Keratinocyte (primary cell): ENCODE data around the gene MKRN2. TPM values are rescaled to one million over a fixed set of nuclear protein-coding genes. Genes with fewer than 3 reads are reported as not detected.
A peak's percentile ranks its signal among the peaks of the same experiment; 100 is the strongest.

Source experiments
- DNase-seq: peaks from one replicate; pipeline ENCODE4 v3.0.0-alpha.2; 2011; ENCODE audit warnings: low read depth, missing footprints, low spot score
- FAIRE-seq: peaks from 2 replicates; lab custom pipeline; 2011; peaks lifted over from hg19 to GRCh38; lab: Jason Lieb, UNC
- H2AFZ ChIP-seq: 2 replicates; pipeline ENCODE4 v1.6.0; 2012; ENCODE audit warnings: low read length, control low read depth, inconsistent platforms; ENCODE audit not compliant: control insufficient read depth
- H3K27ac ChIP-seq: 2 replicates; pipeline ENCODE4 v1.5.1; 2011; ENCODE audit warnings: low read length; ENCODE audit not compliant: control insufficient read depth, insufficient read depth
- H3K27me3 ChIP-seq: 3 replicates; pipeline ENCODE4 v1.6.0; 2011; ENCODE audit warnings: low read length; ENCODE audit not compliant: control insufficient read depth, insufficient read depth; ENCODE audit errors: extremely low read depth
- H3K36me3 ChIP-seq, 2 experiments: 2 replicates in 1 of 2; 3 replicates in 1 of 2; pipeline ENCODE4 v1.5.1; 2011; ENCODE audit warnings: low read length in 2 of 2, mild to moderate bottlenecking in 1 of 2; ENCODE audit not compliant: control insufficient read depth in 2 of 2, insufficient read depth in 2 of 2; ENCODE audit errors: extremely low read depth in 1 of 2
- H3K4me1 ChIP-seq: 3 replicates; pipeline ENCODE4 v1.5.1; 2011; ENCODE audit warnings: low read length; ENCODE audit not compliant: control insufficient read depth, insufficient read depth; ENCODE audit errors: extremely low read depth
- H3K4me2 ChIP-seq: 3 replicates; pipeline ENCODE4 v1.6.0; 2011; ENCODE audit warnings: low read depth, low read length; ENCODE audit not compliant: control insufficient read depth, insufficient read depth; ENCODE audit errors: extremely low read depth
- H3K4me3 ChIP-seq, 3 experiments: fragments of 200-600 bp in 1 of 3; sonication (generic) in 1 of 3; 2 replicates in 2 of 3; 3 replicates in 1 of 3; pipeline ENCODE4 v1.5.1; 2011 to 2016; ENCODE audit warnings: low read length in 3 of 3, mild to moderate bottlenecking in 3 of 3, control low read depth in 2 of 3, inconsistent platforms in 1 of 3, low read depth in 1 of 3, mixed read lengths in 1 of 3, mixed run types in 1 of 3, moderate library complexity in 1 of 3; ENCODE audit not compliant: control insufficient read depth in 2 of 3, insufficient read depth in 2 of 3; ENCODE audit errors: extremely low read depth in 1 of 3
- H3K79me2 ChIP-seq: 2 replicates; pipeline ENCODE4 v1.6.0; 2012; ENCODE audit warnings: low read length; ENCODE audit not compliant: control insufficient read depth, insufficient read depth
- H3K9ac ChIP-seq: 3 replicates; pipeline ENCODE4 v1.6.0; 2011; ENCODE audit warnings: low read length; ENCODE audit not compliant: control insufficient read depth, insufficient read depth; ENCODE audit errors: extremely low read depth
- H3K9me1 ChIP-seq: 3 replicates; pipeline ENCODE4 v1.6.0; 2011; ENCODE audit warnings: low read length; ENCODE audit not compliant: control insufficient read depth, insufficient read depth; ENCODE audit errors: extremely low read depth
- H3K9me3 ChIP-seq: 2 replicates; pipeline ENCODE4 v1.5.1; 2012; ENCODE audit warnings: low read depth, low read length; ENCODE audit not compliant: control insufficient read depth
- H4K20me1 ChIP-seq: 3 replicates; pipeline ENCODE4 v1.6.0; 2011; ENCODE audit warnings: low read length; ENCODE audit not compliant: control insufficient read depth, insufficient read depth; ENCODE audit errors: extremely low read depth
- CTCF ChIP-seq, 3 experiments: IDR thresholded peaks in 1 of 3; conservative IDR thresholded peaks in 1 of 3; optimal IDR thresholded peaks in 1 of 3; 2 replicates in 2 of 3; 3 replicates in 1 of 3; pipeline versions ENCODE3 to v1.5.1; 2011; ENCODE audit warnings: low read length in 3 of 3, mild to moderate bottlenecking in 3 of 3, moderate library complexity in 2 of 3, control low read depth in 1 of 3, inconsistent platforms in 1 of 3; ENCODE audit not compliant: insufficient read depth in 2 of 3; ENCODE audit errors: extremely low read depth in 1 of 3
- EZH2 ChIP-seq: IDR thresholded peaks from one replicate; pipeline ENCODE4 v1.6.1; 2012; ENCODE audit warnings: inconsistent platforms, mild to moderate bottlenecking, low read length, moderate library complexity
- dilution Hi-C: fragments of 300-500 bp; cut with MboI; formaldehyde crosslinking; loops from one replicate; pipeline ENCODE4 v1.7.0; 2020; ENCODE audit warnings: low sequenced_read_pairs; ENCODE audit not compliant: extremely low pct_ligation_motif_present
- polyA minus RNA-seq, 3 experiments: library from RNA; depleted of rRNA, polyadenylated mRNA; stranded (reverse); fragments of >200 nt; gene quantifications; 1 replicate in 1 of 3; 2 replicates in 1 of 3; 3 replicates in 1 of 3; pipeline ENCODE4 v1.2.3, GENCODE V29; 2011
- polyA plus RNA-seq, 5 experiments: library from polyadenylated mRNA; depleted of rRNA in 3 of 5; stranded (reverse) in 3 of 5; stranded (forward) in 1 of 5; unstranded in 1 of 5; fragments of >200 nt; gene quantifications; 1 replicate in 1 of 5; 2 replicates in 3 of 5; 3 replicates in 1 of 5; pipeline versions ENCODE4 v1.2.1 to v1.2.3, GENCODE V29; 2011 to 2012; ENCODE audit warnings: missing spikeins in 2 of 5, low read depth in 1 of 5, low replicate concordance in 1 of 5

Gene MKRN2
- polyA plus RNA-seq = 31.8 to 35.1 TPM (median 34.3 TPM) in 3 replicates
- polyA plus RNA-seq (2011; ENCODE audit: low read depth) = 7.8 TPM
- polyA plus RNA-seq (2011; cell fraction: cytosol; rRNA removed) = 27.2 and 28.7 TPM in 2 replicates
- 31.4 and 33.1 TPM in 2 replicates for polyA plus RNA-seq (2011; cell fraction: nucleus; rRNA removed)
- polyA plus RNA-seq (2012; ENCODE audit: low replicate concordance) = 17.6 and 23.9 TPM in 2 replicates
- 21.2 to 35.0 TPM (median 34.6 TPM) in 3 replicates for polyA minus RNA-seq
- 22.6 TPM for polyA minus RNA-seq (2011; cell fraction: cytosol; rRNA and poly(A)+ RNA removed)
- 15.1 and 24.7 TPM in 2 replicates for polyA minus RNA-seq (2011; cell fraction: nucleus; rRNA and poly(A)+ RNA removed)

- Histone ChIP-seq H2AFZ (peak within 1 kb of the TSS; percentile 98), H3K4me2 (peak within 1 kb of the TSS; percentile 99), H4K20me1 (peaks cover 2% of the 10 kb centered on the region), H3K36me3 (no peaks in the 10 kb centered on the region), H3K9me1 (no peaks in the 10 kb centered on the region), H3K27ac (peak within 1 kb of the TSS; percentile 87), H3K4me1 (peaks cover 19% of the 10 kb centered on the region), H3K27me3 (no peaks in the 10 kb centered on the region), H3K79me2 (peaks cover 49% of the 10 kb centered on the region), H3K9me3 (no peaks in the 10 kb centered on the region), H3K4me3 (peak within 1 kb of the TSS; percentile 85 to 91 (median 90)), H3K9ac (peak within 1 kb of the TSS; percentile 94)
- FAIRE-seq = peak; percentile 58
- DNase-seq = peak; percentile 32
- no peak for TF ChIP-seq CTCF (optimal IDR thresholded peaks at IDR 0.05 in 1 of 3, IDR thresholded peaks at IDR 0.05 in 1 of 3, conservative IDR thresholded peaks at IDR 0.05 in 1 of 3; ENCODE audit: extremely low read depth in 1 of 3, insufficient read depth in 2 of 3, low read length in 3 of 3)
- no peak for TF ChIP-seq EZH2
- dilution Hi-C loops = no loop called here
Measured at GRCh38 chr3:12556690-12557472, at the start of gene MKRN2. TSS of gene MKRN2 (plus strand) at chr3:12557087. CDS start at chr3:12557151, 64 bp downstream.

- Histone ChIP-seq H3K79me2 (no peaks in the 10 kb centered on the region), H3K4me2 (peak overlapping the region; percentile 87), H3K27ac (peak overlapping the region; percentile 80), H3K9me1 (peaks cover 6% of the 10 kb centered on the region), H3K4me3 (peak overlapping the region in 2 of 3 experiments; percentile 30 to 44), H3K36me3 (peaks cover 5 to 14% of the 10 kb centered on the region in 2 experiments), H3K9me3 (no peaks in the 10 kb centered on the region), H2AFZ (no peak overlapping the region), H3K9ac (peak overlapping the region; percentile 47), H3K4me1 (peaks cover 21% of the 10 kb centered on the region), H3K27me3 (no peaks in the 10 kb centered on the region), H4K20me1 (peaks cover 2% of the 10 kb centered on the region)
- no peak for FAIRE-seq
- dilution Hi-C loops = no loop called here
- peak; percentile 15 for DNase-seq
- TF ChIP-seq CTCF (optimal IDR thresholded peaks at IDR 0.05 in 1 of 3, IDR thresholded peaks at IDR 0.05 in 1 of 3, conservative IDR thresholded peaks at IDR 0.05 in 1 of 3; ENCODE audit: extremely low read depth in 1 of 3, insufficient read depth in 2 of 3, low read length in 3 of 3) = no peak
Measured at GRCh38 chr3:12507591-12508281, 49.2 kb upstream of the MKRN2 start.
